AG09319 (cell line): ENCODE data around the gene MROH7.

Experiments used
- DNase-seq: peaks from one replicate; pipeline ENCODE4 v3.0.0-alpha.2; 2010; ENCODE audit warnings: low read depth; ENCODE audit errors: extremely low read depth
- CTCF ChIP-seq: IDR thresholded peaks from 2 replicates; pipeline ENCODE4 v1.5.1; 2011; ENCODE audit warnings: low read depth, mild to moderate bottlenecking, inconsistent platforms, low read length, moderate library complexity

MROH7 gene

GRCh38 chr1:54741531-54741930, 99.9 kb downstream of the MROH7 start:
- DNase-seq = no peak
- no peak for TF ChIP-seq CTCF

- DNase-seq = no peak
These were observed 100.7 kb downstream of the MROH7 start for GRCh38 chr1:54742282-54742681.

GRCh38 chr1:54743416-54744226, 102.0 kb downstream of the MROH7 start:
- no peak for DNase-seq
- TF ChIP-seq CTCF = no peak

More at GRCh38 chr1:54742282-54742681, 100.7 kb downstream of the MROH7 start:
- no peak for TF ChIP-seq CTCF

- no peak for TF ChIP-seq CTCF
These were observed 103.1 kb downstream of the MROH7 start for GRCh38 chr1:54744696-54745095.

GRCh38 chr1:54745274-54745673, 103.7 kb downstream of the MROH7 start:
- no peak for TF ChIP-seq CTCF

More at GRCh38 chr1:54744696-54745095, 103.1 kb downstream of the MROH7 start:
- no peak for DNase-seq

GRCh38 chr1:54745864-54746263, 104.3 kb downstream of the MROH7 start:
- DNase-seq = no peak
- TF ChIP-seq CTCF = no peak

More at GRCh38 chr1:54745274-54745673, 103.7 kb downstream of the MROH7 start:
- DNase-seq = no peak

- DNase-seq = no peak
- no peak for TF ChIP-seq CTCF
These were observed 106.7 kb downstream of the MROH7 start for GRCh38 chr1:54748094-54748835.
